ENCODE data around the gene OR2V1. TPM values are rescaled to one million over a fixed set of nuclear protein-coding genes. Genes with fewer than 3 reads are reported as not detected.
A peak's percentile ranks its signal among the peaks of the same experiment; 100 is the strongest.

The OR2V1 gene
- total RNA-seq, 1 experiment from 2014 or later, result not detected

DNA sequence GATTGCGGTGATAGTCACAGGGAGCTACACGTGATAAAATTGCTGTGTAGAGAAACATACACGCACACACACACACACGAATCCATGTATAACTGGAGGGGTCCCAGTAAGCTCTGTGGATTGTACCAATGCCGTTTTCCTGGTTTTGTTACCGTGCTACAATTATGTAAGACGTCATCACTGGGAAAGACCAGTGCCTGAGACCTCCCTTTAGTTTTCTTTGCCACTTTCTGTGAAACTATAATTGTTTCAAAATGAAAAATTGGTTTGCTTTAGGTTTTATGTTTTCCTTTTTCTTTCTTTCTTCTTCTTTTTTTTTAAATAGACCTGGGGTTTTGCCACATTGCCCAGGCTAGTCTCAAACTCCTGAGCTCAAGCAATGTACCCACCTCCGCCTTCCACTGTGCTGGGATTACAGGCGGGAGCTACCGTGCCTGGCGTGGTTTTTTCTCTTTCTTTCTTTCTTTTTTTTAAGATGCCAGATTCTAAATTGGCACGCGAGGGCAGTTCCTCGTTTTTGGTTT, 37.7 kb upstream of the OR2V1 start (continued):
- TF ChIP-seq ZBTB33 (IDR thresholded peaks at IDR 0.05; ENCODE audit: extremely low read depth, insufficient replicate concordance, low read length) (no peak), FOSL1 (IDR thresholded peaks at IDR 0.05; ENCODE audit: low read depth) (no peak), SRF (IDR thresholded peaks at IDR 0.05; ENCODE audit: low read depth) (no peak), MAX (IDR thresholded peaks at IDR 0.05) (no peak), ZNF274 (IDR thresholded peaks at IDR 0.05; ENCODE audit: low read depth, low read length) (no peak), EGR1 (IDR thresholded peaks at IDR 0.05; ENCODE audit: low read depth) (no peak), TCF7L2 (IDR thresholded peaks at IDR 0.05; ENCODE audit: borderline replicate concordance, extremely low read depth, insufficient read depth, insufficient read length) (no peak)

DNA sequence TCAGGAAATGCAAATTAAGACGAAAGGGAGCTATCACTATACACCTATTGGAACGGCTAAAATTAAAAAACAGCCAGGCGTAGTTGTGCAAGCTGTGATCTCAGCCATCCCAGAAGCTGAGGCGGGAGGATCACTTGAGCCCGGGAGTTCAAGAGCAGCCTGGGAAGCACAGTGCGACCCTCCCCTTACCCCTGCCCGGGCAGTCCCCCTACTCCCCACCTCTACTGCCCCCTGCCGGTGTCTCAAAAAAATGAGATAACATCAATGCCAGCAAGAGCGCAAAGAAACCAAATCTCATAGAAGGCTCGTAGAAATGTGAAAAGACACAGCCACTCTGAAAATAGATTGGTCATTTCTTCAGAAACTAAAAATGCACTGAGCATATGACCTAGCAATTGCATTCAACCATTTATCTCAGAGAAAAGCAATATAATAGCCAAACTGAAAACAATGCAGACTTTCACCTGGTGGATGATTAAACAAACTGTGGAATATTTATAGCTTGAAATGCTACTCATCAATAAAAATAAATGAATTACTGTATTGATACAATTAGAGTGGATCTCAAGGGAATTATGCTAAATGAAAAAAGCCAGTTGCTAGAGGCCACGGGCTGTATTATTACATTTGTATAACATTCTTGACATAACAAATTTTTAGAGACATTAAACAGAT, 37.0 kb upstream of the OR2V1 start:
- Histone ChIP-seq H2AFZ (ENCODE audit: low read depth, low read length, poor library complexity, severe bottlenecking) (peak overlapping the region; percentile 91), H3K27me3 (ENCODE audit: insufficient read depth, low read length) (no peaks in the 10 kb centered on the region), H3K4me3 (replicated peaks in 1 of 2; ENCODE audit: low read depth in 1 of 2, low read length in 2 of 2) (peak overlapping the region in 1 of 2 experiments; percentile 7; a peak in 2 of 4 replicates), H3K36me3 (ENCODE audit: control insufficient read depth in 1 of 2, insufficient read depth in 2 of 2, low read length in 2 of 2) (no peaks in the 10 kb centered on the region), H3K9me2 (ENCODE audit: insufficient read depth) (no peaks in the 10 kb centered on the region), H4K20me1 (ENCODE audit: insufficient read depth) (no peaks in the 10 kb centered on the region), H3K9ac (ENCODE audit: low read length) (0 out of 2 replicates have a peak overlapping the region, but pooled peaks have one; percentile 1), H3K4me1 (ENCODE audit: control insufficient read depth in 1 of 2, insufficient read depth in 2 of 2, low read length in 2 of 2) (peaks cover 18 to 51% of the 10 kb centered on the region in 2 experiments; a peak in 3 of 4 replicates), H3K27ac (ENCODE audit: low read depth, low read length) (no peak overlapping the region), H3K79me2 (ENCODE audit: insufficient read depth, low read length) (no peaks in the 10 kb centered on the region), H3K9me3 (ENCODE audit: control insufficient read depth in 1 of 2, insufficient read depth in 1 of 2, low read depth in 1 of 2, low read length in 2 of 2) (no peaks in the 10 kb centered on the region), H3K4me2 (ENCODE audit: low read length) (peak overlapping the region; percentile 45)
- intact Hi-C loops (cut with micrococcal nuclease), result no loop called here
- ChIA-PET RAD21 (ENCODE audit: low non-redundant PET in 1 of 2, low total read pairs in 2 of 2, uncharacterized antibody in 2 of 2, unreplicated experiment in 2 of 2) (interaction anchor here in 1 of 2 experiments (0.6 kb wide), 1 partner anchor 374 kb away, joined by 3 read pairs; no protein-coding TSS in a partner anchor), POLR2A (interaction anchor here (1.0 kb wide), 1 partner anchor 20 kb away, joined by 4 read pairs; no protein-coding TSS in a partner anchor), CTCF (interaction anchor here (0.8 to 2.2 kb wide), 8 partner anchors 17 to 299 kb away, joined by 3 to 9 read pairs (median 4); no protein-coding TSS in a partner anchor)
- no peak for TF ChIP-seq CEBPB (IDR thresholded peaks at IDR 0.05; ENCODE audit: low read depth)
- TF ChIP-seq, protein P1, sequence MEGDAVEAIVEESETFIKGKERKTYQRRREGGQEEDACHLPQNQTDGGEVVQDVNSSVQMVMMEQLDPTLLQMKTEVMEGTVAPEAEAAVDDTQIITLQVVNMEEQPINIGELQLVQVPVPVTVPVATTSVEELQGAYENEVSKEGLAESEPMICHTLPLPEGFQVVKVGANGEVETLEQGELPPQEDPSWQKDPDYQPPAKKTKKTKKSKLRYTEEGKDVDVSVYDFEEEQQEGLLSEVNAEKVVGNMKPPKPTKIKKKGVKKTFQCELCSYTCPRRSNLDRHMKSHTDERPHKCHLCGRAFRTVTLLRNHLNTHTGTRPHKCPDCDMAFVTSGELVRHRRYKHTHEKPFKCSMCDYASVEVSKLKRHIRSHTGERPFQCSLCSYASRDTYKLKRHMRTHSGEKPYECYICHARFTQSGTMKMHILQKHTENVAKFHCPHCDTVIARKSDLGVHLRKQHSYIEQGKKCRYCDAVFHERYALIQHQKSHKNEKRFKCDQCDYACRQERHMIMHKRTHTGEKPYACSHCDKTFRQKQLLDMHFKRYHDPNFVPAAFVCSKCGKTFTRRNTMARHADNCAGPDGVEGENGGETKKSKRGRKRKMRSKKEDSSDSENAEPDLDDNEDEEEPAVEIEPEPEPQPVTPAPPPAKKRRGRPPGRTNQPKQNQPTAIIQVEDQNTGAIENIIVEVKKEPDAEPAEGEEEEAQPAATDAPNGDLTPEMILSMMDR (IDR thresholded peaks at IDR 0.05 in 2 of 3, conservative IDR thresholded peaks at IDR 0.05 in 1 of 3; ENCODE audit: borderline replicate concordance in 1 of 3, insufficient read depth in 1 of 3, low read depth in 2 of 3, low read length in 2 of 3), result peak in 2 of 3 experiments; percentile 74 to 81; a peak in 4 of 6 replicates
- DNase-seq (ENCODE audit: low read depth, low spot score) (no peak), ATAC-seq (peak; percentile 5; the same call in 1 of the 2 replicates)
- BruUV-seq (replicated peaks), result no TSS peak
